Measurements from ENCODE around the gene TMPRSS5.
"Not testable (repeated sequence)": the region's sequence is repeated elsewhere in the genome, so short reads cannot be mapped to it uniquely, and the experiment has no call there.

Gene TMPRSS5

GRCh38 chr11:113705871-113706655 lies at the start of gene TMPRSS5:
Gene TMPRSS5 (minus strand): TSS chr11:113706308. CDS start chr11:113706224, 84 bp downstream.
- DNase-seq, result no peak

GRCh38 chr11:113752932-113753331 lies 46.8 kb upstream of the TMPRSS5 start:
- no peak for DNase-seq

- no peak for DNase-seq
These were observed 30.2 kb upstream of the TMPRSS5 start for GRCh38 chr11:113736323-113736722.

- DNase-seq, result no peak
These were observed 26.0 kb upstream of the TMPRSS5 start for GRCh38 chr11:113732092-113732491.

- DNase-seq, result no peak
These were observed 25.0 kb upstream of the TMPRSS5 start for GRCh38 chr11:113730887-113731726.

- no peak for DNase-seq
These were observed 23.3 kb upstream of the TMPRSS5 start for GRCh38 chr11:113729456-113729855.

- no peak for DNase-seq
These were observed 22.7 kb upstream of the TMPRSS5 start for GRCh38 chr11:113728814-113729213.

GRCh38 chr11:113725913-113726312 lies 19.8 kb upstream of the TMPRSS5 start:
- no peak for DNase-seq

GRCh38 chr11:113725407-113725806 lies 19.3 kb upstream of the TMPRSS5 start:
- no peak for DNase-seq

- no peak for DNase-seq
These were observed 18.7 kb upstream of the TMPRSS5 start for GRCh38 chr11:113724778-113725177.

- no peak for DNase-seq
These were observed 17.7 kb upstream of the TMPRSS5 start for GRCh38 chr11:113723787-113724186.

- no peak for DNase-seq
These were observed 16.8 kb upstream of the TMPRSS5 start for GRCh38 chr11:113722934-113723333.

- no peak for DNase-seq
These were observed 16.1 kb upstream of the TMPRSS5 start for GRCh38 chr11:113722221-113722620.

- DNase-seq, result no peak
These were observed 15.5 kb upstream of the TMPRSS5 start for GRCh38 chr11:113721462-113722066.

GRCh38 chr11:113720478-113720877 lies 14.4 kb upstream of the TMPRSS5 start:
- DNase-seq, result not testable (repeated sequence)

GRCh38 chr11:113715882-113716625 lies 9.9 kb upstream of the TMPRSS5 start:
- DNase-seq, result no peak

- DNase-seq, result no peak
These were observed 9.2 kb upstream of the TMPRSS5 start for GRCh38 chr11:113715273-113715672.

- DNase-seq, result no peak
These were observed 4.9 kb upstream of the TMPRSS5 start for GRCh38 chr11:113710989-113711388.

- not testable (repeated sequence) for DNase-seq
These were observed 2.6 kb downstream of the TMPRSS5 start for GRCh38 chr11:113703551-113703950.

- DNase-seq, result no peak
These were observed 4.6 kb downstream of the TMPRSS5 start for GRCh38 chr11:113701491-113701890.

- DNase-seq, result no peak
These were observed 7.6 kb downstream of the TMPRSS5 start for GRCh38 chr11:113698515-113698914.

- no peak for DNase-seq
These were observed 8.2 kb downstream of the TMPRSS5 start for GRCh38 chr11:113697756-113698407.
